CD4-positive, alpha-beta T cell (primary cell): ENCODE data around the gene GPR3. TPM values are rescaled to one million over a fixed set of nuclear protein-coding genes. Genes with fewer than 3 reads are reported as not detected.

Source experiments
- ATAC-seq: fragments of 200-7000 bp; cut with Tn5 transposase; one replicate; pipeline ENCODE4 v1.10.0; 2022; ENCODE audit warnings: mild to moderate bottlenecking; ENCODE audit not compliant: poor library complexity
- CTCF ChIA-PET: fragments of 350-600 bp; sonication (Branson Sonifier 250); formaldehyde crosslinking; loops from one replicate; lab custom pipeline; 2021; ENCODE audit warnings: antibody characterized with exemption, inconsistent platforms; lab: Charles Lee
- POLR2A ChIA-PET: fragments of 350-600 bp; sonication (Branson Sonifier 250); formaldehyde crosslinking; loops from one replicate; lab custom pipeline; 2021; ENCODE audit warnings: antibody characterized with exemption, inconsistent platforms; lab: Charles Lee
- DNase-seq, 14 experiments: peaks; one replicate each; pipeline ENCODE4 v3.0.0-alpha.2; 2013 to 2020; ENCODE audit warnings: mixed read lengths in 2 of 14
- H3K27ac ChIP-seq, 2 donors: one replicate each; pipeline versions ENCODE4 v1.5.1 to v1.7.0; 2013; ENCODE audit warnings: low read length in 2 of 2, low read depth in 1 of 2, mild to moderate bottlenecking in 1 of 2
- H3K27me3 ChIP-seq, 2 experiments: 1 replicate in 1 of 2; 2 replicates in 1 of 2; pipeline versions ENCODE4 v1.6.1 to v1.7.0; 2013; ENCODE audit warnings: low read length in 2 of 2, control low read depth in 1 of 2, mild to moderate bottlenecking in 1 of 2, moderate library complexity in 1 of 2; ENCODE audit not compliant: insufficient read depth in 2 of 2, control insufficient read depth in 1 of 2
- H3K36me3 ChIP-seq: one replicate; pipeline ENCODE4 v1.6.1; 2013; ENCODE audit warnings: low read length, control low read depth; ENCODE audit not compliant: insufficient read depth
- H3K4me1 ChIP-seq: one replicate; pipeline ENCODE4 v1.6.1; 2013; ENCODE audit warnings: low read length, control low read depth; ENCODE audit not compliant: insufficient read depth
- H3K4me3 ChIP-seq: one replicate; pipeline ENCODE4 v1.5.1; 2013; ENCODE audit warnings: mild to moderate bottlenecking, low read length, moderate library complexity
- H3K9me3 ChIP-seq, 2 experiments: 1 replicate in 1 of 2; 2 replicates in 1 of 2; pipeline versions ENCODE4 v1.6.1 to v1.7.0; 2013; ENCODE audit warnings: low read length in 2 of 2, mild to moderate bottlenecking in 2 of 2, control low read depth in 1 of 2, moderate library complexity in 1 of 2; ENCODE audit not compliant: control insufficient read depth in 1 of 2, insufficient read depth in 1 of 2
- H3K27ac Mint-ChIP-seq: one replicate; pipeline ENCODE4 v1.8.0; 2020; ENCODE audit warnings: mixed read lengths
- H3K27me3 Mint-ChIP-seq: one replicate; pipeline ENCODE4 v1.8.0; 2021; ENCODE audit warnings: mixed read lengths
- H3K36me3 Mint-ChIP-seq: one replicate; pipeline ENCODE4 v1.8.0; 2021; ENCODE audit warnings: low read depth, mixed read lengths
- H3K4me1 Mint-ChIP-seq: one replicate; pipeline ENCODE4 v1.8.0; 2021; ENCODE audit warnings: low read depth, mixed read lengths
- H3K4me3 Mint-ChIP-seq: one replicate; pipeline ENCODE4 v1.8.0; 2020; ENCODE audit warnings: mild to moderate bottlenecking, mixed read lengths
- H3K9me3 Mint-ChIP-seq: one replicate; pipeline ENCODE4 v1.8.0; 2020; ENCODE audit warnings: mixed read lengths
- intact Hi-C, 2 experiments: fragments of 100-400 bp; cut with DNase I in 1 of 2; cut with micrococcal nuclease in 1 of 2; formaldehyde crosslinking; loops; one replicate each; pipeline versions ENCODE4 v1.15.1 to v1.9.0; 2023 to 2025; cut with DNase I, micrococcal nuclease
- total RNA-seq, 174 experiments: library from RNA in 2 of 174; stranded (reverse) in 2 of 174; gene quantifications; one replicate each; pipeline ENCODE4 v1.2.3 and lab custom pipeline; 2021 to 2026
- TF ChIP-seq, protein P1 (sequence below): fragments of 200-600 bp; IDR thresholded peaks from one replicate; pipeline ENCODE4 v1.8.0; 2022; ENCODE audit warnings: antibody characterized with exemption, mild to moderate bottlenecking

GPR3 gene
- total RNA-seq, 2 experiments from 2014 or later: 0.14 to 0.19 TPM

DNA sequence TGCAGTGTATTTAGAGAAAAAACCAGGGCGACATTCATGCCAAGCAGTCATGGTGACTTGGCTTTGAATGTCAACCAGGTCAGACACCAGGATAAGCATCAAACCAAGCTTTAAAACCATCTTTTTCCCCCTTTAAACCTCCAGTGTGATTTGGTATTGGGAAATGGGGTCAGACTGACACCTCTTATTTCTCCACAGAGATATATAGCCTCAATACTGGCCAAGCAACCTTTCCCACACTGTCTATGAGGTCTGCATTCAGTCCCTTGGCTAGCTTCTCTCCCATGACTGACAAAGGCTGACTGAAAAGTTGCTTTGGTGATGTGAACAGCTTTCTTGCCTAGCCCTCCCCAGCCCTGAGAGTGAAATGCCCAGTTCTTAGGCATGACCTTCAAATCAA is 21.7 kb downstream of the GPR3 start:
- Histone ChIP-seq H3K36me3 (peaks cover 98% of the 10 kb centered on the region), H3K9me3 (no peaks in the 10 kb centered on the region), H3K27ac (no peak overlapping the region), H3K4me3 (no peak overlapping the region), H3K27me3 (no peaks in the 10 kb centered on the region), H3K4me1 (peaks cover 13% of the 10 kb centered on the region)
- H3K4me1 Mint-ChIP-seq: peaks cover 37% of the 10 kb centered on the region
- TF ChIP-seq, protein P1, sequence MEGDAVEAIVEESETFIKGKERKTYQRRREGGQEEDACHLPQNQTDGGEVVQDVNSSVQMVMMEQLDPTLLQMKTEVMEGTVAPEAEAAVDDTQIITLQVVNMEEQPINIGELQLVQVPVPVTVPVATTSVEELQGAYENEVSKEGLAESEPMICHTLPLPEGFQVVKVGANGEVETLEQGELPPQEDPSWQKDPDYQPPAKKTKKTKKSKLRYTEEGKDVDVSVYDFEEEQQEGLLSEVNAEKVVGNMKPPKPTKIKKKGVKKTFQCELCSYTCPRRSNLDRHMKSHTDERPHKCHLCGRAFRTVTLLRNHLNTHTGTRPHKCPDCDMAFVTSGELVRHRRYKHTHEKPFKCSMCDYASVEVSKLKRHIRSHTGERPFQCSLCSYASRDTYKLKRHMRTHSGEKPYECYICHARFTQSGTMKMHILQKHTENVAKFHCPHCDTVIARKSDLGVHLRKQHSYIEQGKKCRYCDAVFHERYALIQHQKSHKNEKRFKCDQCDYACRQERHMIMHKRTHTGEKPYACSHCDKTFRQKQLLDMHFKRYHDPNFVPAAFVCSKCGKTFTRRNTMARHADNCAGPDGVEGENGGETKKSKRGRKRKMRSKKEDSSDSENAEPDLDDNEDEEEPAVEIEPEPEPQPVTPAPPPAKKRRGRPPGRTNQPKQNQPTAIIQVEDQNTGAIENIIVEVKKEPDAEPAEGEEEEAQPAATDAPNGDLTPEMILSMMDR: no peak
- POLR2A ChIA-PET: interaction anchor here (3.0 kb wide), 1 partner anchor 76 kb away, joined by 11 read pairs; the partner anchor contains the start of gene WASF2
- H3K9me3 Mint-ChIP-seq: no peaks in the 10 kb centered on the region
- no peak overlapping the region for H3K4me3 Mint-ChIP-seq
- H3K27me3 Mint-ChIP-seq: no peaks in the 10 kb centered on the region
- CTCF ChIA-PET: interaction anchor here (1.2 to 3.6 kb wide), 3 partner anchors 19 to 193 kb away, joined by 3 to 15 read pairs (median 5); no protein-coding TSS in a partner anchor
- no peak for DNase-seq
- intact Hi-C loops: loop anchor here in 1 of 2 experiments (10.0 kb wide), 1 partner anchor 51 kb away; no protein-coding TSS in a partner anchor
- peak overlapping the region; percentile 36 for H3K27ac Mint-ChIP-seq
- H3K36me3 Mint-ChIP-seq: peaks cover 97% of the 10 kb centered on the region
- no peak for ATAC-seq

DNA sequence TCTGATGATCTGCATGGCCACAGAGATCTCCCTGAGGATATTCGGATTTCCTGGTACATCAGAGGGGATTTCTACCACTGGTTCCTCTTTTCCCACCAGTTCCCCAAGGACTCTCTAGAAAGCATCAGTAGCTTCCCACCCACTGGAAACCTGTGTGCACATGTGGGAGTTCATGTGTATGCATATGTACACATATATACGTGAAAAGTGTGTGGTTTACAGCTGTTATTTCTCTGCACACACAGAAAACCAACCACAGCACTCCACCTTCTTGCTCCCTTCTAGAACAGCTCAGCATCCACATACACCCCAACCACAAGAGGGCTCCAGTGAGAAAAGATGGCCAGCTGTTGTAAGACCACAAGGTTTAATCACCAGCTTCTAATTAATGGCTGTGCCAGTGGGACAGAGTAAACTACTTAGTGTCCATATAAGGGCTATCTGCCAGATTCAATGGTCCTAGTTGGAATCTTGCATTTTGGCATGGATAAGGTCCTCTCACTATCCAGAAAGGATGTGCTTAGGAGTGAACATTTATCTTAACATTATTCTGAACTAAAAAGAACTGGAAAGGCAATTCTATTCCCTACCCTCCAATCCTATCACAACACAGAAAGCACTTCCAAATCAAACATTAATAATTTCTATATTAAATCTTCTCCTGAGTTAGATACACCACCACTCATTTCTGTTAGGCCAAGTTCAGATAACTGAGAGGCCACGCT is 24.1 kb downstream of the GPR3 start:
- no peaks in the 10 kb centered on the region for H3K27me3 Mint-ChIP-seq
- peaks cover 46% of the 10 kb centered on the region for H3K4me1 Mint-ChIP-seq
- H3K9me3 ChIP-seq: no peaks in the 10 kb centered on the region
- no peaks in the 10 kb centered on the region for H3K9me3 Mint-ChIP-seq
- DNase-seq: peak in 10 of 14 experiments; percentile 28 to 81 (median 49)
- ChIA-PET CTCF (interaction anchor here (0.5 to 3.6 kb wide), 18 partner anchors 9 to 246 kb away, joined by 3 to 15 read pairs (median 4); no protein-coding TSS in a partner anchor), POLR2A (interaction anchor here (1.1 to 3.0 kb wide), 7 partner anchors 14 to 244 kb away, joined by 3 to 11 read pairs (median 5); partner anchors contain the start of gene WASF2)
- peaks cover 75% of the 10 kb centered on the region for H3K36me3 Mint-ChIP-seq
- peaks cover 18% of the 10 kb centered on the region for H3K4me1 ChIP-seq
- TF ChIP-seq, protein P1: peak; percentile 60
- intact Hi-C loops: loop anchor here (1.0 to 10.0 kb wide), 7 partner anchors 48 to 251 kb away; partner anchors contain the start of gene WASF2 (in 1 of the 2)
- H3K27ac Mint-ChIP-seq: peak overlapping the region; percentile 54
- peaks cover 75% of the 10 kb centered on the region for H3K36me3 ChIP-seq
- no peak overlapping the region for H3K4me3 ChIP-seq
- H3K27me3 ChIP-seq: no peaks in the 10 kb centered on the region
- H3K27ac ChIP-seq: no peak overlapping the region
- peak; percentile 73 for ATAC-seq
- H3K4me3 Mint-ChIP-seq: no peak overlapping the region

DNA sequence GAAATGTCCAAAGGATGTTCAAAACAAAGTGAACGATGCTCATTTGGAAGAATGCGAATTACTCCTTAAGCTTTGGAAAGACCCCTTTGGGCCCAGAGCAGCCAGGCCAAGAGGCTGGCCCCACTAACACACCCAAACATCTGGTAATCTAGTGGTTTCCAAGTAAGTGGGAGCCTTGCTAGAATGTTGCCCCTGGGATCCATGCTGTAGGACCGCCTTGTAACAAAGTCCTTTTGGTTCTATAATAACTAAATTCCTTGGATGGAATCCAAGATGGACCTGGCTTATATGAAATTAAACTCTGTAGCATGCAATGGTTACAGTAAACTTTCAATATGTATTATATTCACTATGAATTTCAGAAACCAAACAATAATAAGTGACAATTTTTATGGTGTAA is 25.3 kb downstream of the GPR3 start:
- Histone ChIP-seq H3K4me3 (no peak overlapping the region), H3K9me3 (no peaks in the 10 kb centered on the region), H3K36me3 (peaks cover 63% of the 10 kb centered on the region), H3K4me1 (peaks cover 27% of the 10 kb centered on the region), H3K27me3 (no peaks in the 10 kb centered on the region), H3K27ac (no peak overlapping the region)
- intact Hi-C loops: loop anchor here (5.0 to 10.0 kb wide), 6 partner anchors 47 to 250 kb away; partner anchors contain the start of gene WASF2 (in 1 of the 2)
- POLR2A ChIA-PET: no interaction called here
- H3K27me3 Mint-ChIP-seq: no peaks in the 10 kb centered on the region
- ATAC-seq (no peak), DNase-seq (no peak)
- no peaks in the 10 kb centered on the region for H3K9me3 Mint-ChIP-seq
- H3K27ac Mint-ChIP-seq: peak overlapping the region; percentile 60
- H3K36me3 Mint-ChIP-seq: peaks cover 70% of the 10 kb centered on the region
- no peak overlapping the region for H3K4me3 Mint-ChIP-seq
- H3K4me1 Mint-ChIP-seq: peaks cover 56% of the 10 kb centered on the region
- CTCF ChIA-PET: interaction anchor here (0.6 to 3.6 kb wide), 3 partner anchors 13 to 123 kb away, joined by 4 to 15 read pairs (median 4); no protein-coding TSS in a partner anchor
- TF ChIP-seq, protein P1: no peak
